ENCODE results near the gene PPIE. TPM values are rescaled to one million over a fixed set of nuclear protein-coding genes. Genes with fewer than 3 reads are reported as not detected.
A peak's percentile ranks its signal among the peaks of the same experiment; 100 is the strongest.

The PPIE gene
- total RNA-seq (10 to 100 TPM; 34.2 to 36.3 TPM), polyA plus RNA-seq (ENCODE audit: insufficient read length in 6 of 6) (10 to 100 TPM; 66.4 to 74.9 (median 69.3) TPM)
- long read RNA-seq, donor 1, transcript PPIE-201 (10 exons, 1,277 nt) = major isoform, 16 of 35 reads
- long read RNA-seq, donor 1, partial matches to known transcripts = 6 of 35 reads
- long read RNA-seq, donor 1, other reads (novel, unspliced or antisense) = 10 of 35 reads
- long read RNA-seq, donor 2, transcript PPIE-201 (10 exons, 1,277 nt) = major isoform, 11 of 28 reads
- long read RNA-seq, donor 2, partial matches to known transcripts = 13 of 28 reads
- long read RNA-seq, donor 2, other reads (novel, unspliced or antisense) = 0 of 28 reads
- long read RNA-seq, donor 3, transcript PPIE-201 (10 exons, 1,277 nt) = major isoform, 19 of 26 reads
- long read RNA-seq, donor 3, partial matches to known transcripts = 0 of 26 reads
- long read RNA-seq, donor 3, other reads (novel, unspliced or antisense) = 5 of 26 reads
- long read RNA-seq, donor 4, transcript PPIE-201 (10 exons, 1,277 nt) = major isoform, 25 of 47 reads
- long read RNA-seq, donor 4, partial matches to known transcripts = 7 of 47 reads
- long read RNA-seq, donor 4, other reads (novel, unspliced or antisense) = 10 of 47 reads
- long read RNA-seq, donor 5, transcript PPIE-201 (10 exons, 1,277 nt) = major isoform, 12 of 27 reads
- long read RNA-seq, donor 5, partial matches to known transcripts = 8 of 27 reads
- long read RNA-seq, donor 5, other reads (novel, unspliced or antisense) = 5 of 27 reads
- long read RNA-seq, donor 6, transcript PPIE-201 (10 exons, 1,277 nt) = major isoform, 19 of 45 reads
- long read RNA-seq, donor 6, partial matches to known transcripts = 17 of 45 reads
- long read RNA-seq, donor 6, other reads (novel, unspliced or antisense) = 9 of 45 reads
- long read RNA-seq, donor 7, transcript PPIE-201 (10 exons, 1,277 nt) = major isoform, 14 of 18 reads
- long read RNA-seq, donor 7, partial matches to known transcripts = 0 of 18 reads
- long read RNA-seq, donor 7, other reads (novel, unspliced or antisense) = 0 of 18 reads
- long read RNA-seq, donor 8, transcript PPIE-201 (10 exons, 1,277 nt) = major isoform, 20 of 22 reads
- long read RNA-seq, donor 8, partial matches to known transcripts = 0 of 22 reads
- long read RNA-seq, donor 8, other reads (novel, unspliced or antisense) = 0 of 22 reads
- long read RNA-seq, donor 9 = 0 reads
- long read RNA-seq, donor 10, transcript PPIE-201 (10 exons, 1,277 nt) = major isoform, 48 of 68 reads
- long read RNA-seq, donor 10, transcript PPIE-202 (10 exons, 1,079 nt) = minor isoform, 6 of 68 reads
- long read RNA-seq, donor 10, partial matches to known transcripts = 0 of 68 reads
- long read RNA-seq, donor 10, other reads (novel, unspliced or antisense) = 10 of 68 reads
- long read RNA-seq, donor 11, transcript PPIE-201 (10 exons, 1,277 nt) = major isoform, 6 of 10 reads
- long read RNA-seq, donor 11, partial matches to known transcripts = 0 of 10 reads
- long read RNA-seq, donor 11, other reads (novel, unspliced or antisense) = 0 of 10 reads
- long read RNA-seq, donor 12, transcript PPIE-201 (10 exons, 1,277 nt) = major isoform, 10 of 16 reads
- long read RNA-seq, donor 12, partial matches to known transcripts = 0 of 16 reads
- long read RNA-seq, donor 12, other reads (novel, unspliced or antisense) = 0 of 16 reads

- H3K4me1 ChIP-seq = peaks cover 10 to 21% of the 10 kb centered on the region in 2 donors
- no peaks in the 10 kb centered on the region for H3K9me3 ChIP-seq
- peak within 1 kb of the TSS in 1 of 2 donors; percentile 78 for H3K27ac ChIP-seq
- peaks cover 4 to 35% of the 10 kb centered on the region in 2 donors for H3K36me3 ChIP-seq
- DNase-seq (peak; percentile 84 to 98 (median 93)), ATAC-seq (peak; percentile 99)
- intact Hi-C loops (cut with DNase I) = no loop called here
- TF ChIP-seq CTCF (IDR thresholded peaks at IDR 0.05) = no peak
- peak within 1 kb of the TSS; percentile 57 to 78 for H3K4me3 ChIP-seq
- H3K27me3 ChIP-seq = peaks cover 0 to 30% of the 10 kb centered on the region in 2 donors
Measured at GRCh38 chr1:39738622-39739366, at the start of gene PPIE. Gene PPIE (plus strand): TSS chr1:39738882. CDS start chr1:39738901, 19 bp downstream.

GRCh38 chr1:39689214-39689613, 49.5 kb upstream of the PPIE start:
- no peak for DNase-seq
- H3K27me3 ChIP-seq = peaks cover 14 to 97% of the 10 kb centered on the region in 2 donors
- no peak for ATAC-seq
- no peak for TF ChIP-seq CTCF (IDR thresholded peaks at IDR 0.05)
- H3K36me3 ChIP-seq = no peaks in the 10 kb centered on the region
- H3K4me1 ChIP-seq = peaks cover 11 to 24% of the 10 kb centered on the region in 2 donors
- H3K4me3 ChIP-seq = no peak overlapping the region
- H3K27ac ChIP-seq = no peak overlapping the region
- intact Hi-C loops (cut with DNase I) = no loop called here
- H3K9me3 ChIP-seq = no peaks in the 10 kb centered on the region

GRCh38 chr1:39689635-39690034, 49.0 kb upstream of the PPIE start:
- ATAC-seq = no peak
- no peaks in the 10 kb centered on the region for H3K9me3 ChIP-seq
- TF ChIP-seq CTCF (IDR thresholded peaks at IDR 0.05) = no peak
- H3K36me3 ChIP-seq = no peaks in the 10 kb centered on the region
- H3K27ac ChIP-seq = no peak overlapping the region
- H3K4me1 ChIP-seq = peaks cover 11 to 24% of the 10 kb centered on the region in 2 donors
- intact Hi-C loops (cut with DNase I) = no loop called here
- H3K4me3 ChIP-seq = no peak overlapping the region
- H3K27me3 ChIP-seq = peaks cover 14 to 97% of the 10 kb centered on the region in 2 donors
- no peak for DNase-seq

GRCh38 chr1:39690225-39690624, 48.5 kb upstream of the PPIE start:
- DNase-seq (no peak), ATAC-seq (no peak)
- no peaks in the 10 kb centered on the region for H3K9me3 ChIP-seq
- peaks cover 14 to 97% of the 10 kb centered on the region in 2 donors for H3K27me3 ChIP-seq
- no peaks in the 10 kb centered on the region for H3K36me3 ChIP-seq
- intact Hi-C loops (cut with DNase I) = no loop called here
- no peak for TF ChIP-seq CTCF (IDR thresholded peaks at IDR 0.05)
- H3K27ac ChIP-seq = no peak overlapping the region
- peaks cover 11 to 24% of the 10 kb centered on the region in 2 donors for H3K4me1 ChIP-seq
- H3K4me3 ChIP-seq = no peak overlapping the region
